Measurements from ENCODE around the gene SACM1L.

The SACM1L gene

GRCh38 chr3:45762647-45763302 lies 73.6 kb downstream of the SACM1L start:
- ChIA-PET CTCF (interaction anchor here (0.8 to 6.1 kb wide), 6 partner anchors 18 to 616 kb away, joined by 3 to 30 read pairs (median 9); partner anchors contain the start of gene SLC6A20), POLR2A (no interaction called here)
- H3K36me3 ChIP-seq (ENCODE audit: control insufficient read depth in 2 of 2, insufficient read depth in 1 of 2, low read length in 2 of 2): no peaks in the 10 kb centered on the region
- no peak for TF ChIP-seq GFI1B (tag by site-specific recombination; IDR thresholded peaks at IDR 0.05)
- TF ChIP-seq RBAK (tag by site-specific recombination; IDR thresholded peaks at IDR 0.05): no peak
- no peak for TF ChIP-seq ZNF585B (tag by site-specific recombination; IDR thresholded peaks at IDR 0.05)
- TF ChIP-seq INSM2 (tag by site-specific recombination; IDR thresholded peaks at IDR 0.05): no peak
- TF ChIP-seq SP3 (tag by site-specific recombination; IDR thresholded peaks at IDR 0.05): no peak
- TF ChIP-seq ZFP69B (tag by site-specific recombination; IDR thresholded peaks at IDR 0.05): no peak
- no peak for TF ChIP-seq SP2 (tag by site-specific recombination; IDR thresholded peaks at IDR 0.05)
- TF ChIP-seq PRDM4 (tag by site-specific recombination; IDR thresholded peaks at IDR 0.05): no peak
- TF ChIP-seq OVOL3 (tag by site-specific recombination; IDR thresholded peaks at IDR 0.05): no peak
- TF ChIP-seq ZNF449 (tag by site-specific recombination; IDR thresholded peaks at IDR 0.05): no peak
- no peak for TF ChIP-seq ZNF530 (tag by site-specific recombination; IDR thresholded peaks at IDR 0.05; ENCODE audit: low read depth)
- no peak for TF ChIP-seq FEZF1 (tag by site-specific recombination; IDR thresholded peaks at IDR 0.05)
- no peak for TF ChIP-seq ZNF366 (tag by site-specific recombination; conservative IDR thresholded peaks at IDR 0.05)
- TF ChIP-seq KLF17 (tag by site-specific recombination; IDR thresholded peaks at IDR 0.05): no peak
- TF ChIP-seq ZBTB6 (tag by site-specific recombination; IDR thresholded peaks at IDR 0.05): no peak
- no peak overlapping the region for H3K27ac ChIP-seq (ENCODE audit: extremely low read depth, low read depth, low read length)
- no peaks in the 10 kb centered on the region for H3K4me1 ChIP-seq (ENCODE audit: control insufficient read depth, insufficient read depth, low read length)
- H3K4me3 ChIP-seq (ENCODE audit: low read depth, low read length): no peak overlapping the region
- H3K9me3 ChIP-seq (ENCODE audit: control insufficient read depth, insufficient read depth, low read depth, low read length): no peaks in the 10 kb centered on the region

- no peaks in the 10 kb centered on the region for H3K4me1 ChIP-seq (ENCODE audit: control insufficient read depth, insufficient read depth, low read length)
- TF ChIP-seq HIC1 (tag by site-specific recombination; IDR thresholded peaks at IDR 0.05) (no peak), ELK4 (IDR thresholded peaks at IDR 0.05; ENCODE audit: borderline replicate concordance, low read depth, low read length) (no peak), ZNF37A (tag by site-specific recombination; IDR thresholded peaks at IDR 0.05) (no peak), ZNF350 (tag by site-specific recombination; IDR thresholded peaks at IDR 0.05) (no peak), ZNF521 (tag by site-specific recombination; IDR thresholded peaks at IDR 0.05) (no peak), MEIS1 (CRISPR knock-in tag; IDR thresholded peaks at IDR 0.05; ENCODE audit: borderline replicate concordance) (no peak), ZNF785 (tag by site-specific recombination; IDR thresholded peaks at IDR 0.05) (no peak), ZNF514 (tag by site-specific recombination; IDR thresholded peaks at IDR 0.05) (no peak), ZXDB (tag by site-specific recombination; IDR thresholded peaks at IDR 0.05) (no peak), ZNF549 (tag by site-specific recombination; IDR thresholded peaks at IDR 0.05) (no peak)
- POLR2A ChIA-PET: no interaction called here
- CTCF ChIA-PET: interaction anchor here (1.3 to 6.1 kb wide), 3 partner anchors 33 to 315 kb away, joined by 3 to 30 read pairs (median 17); partner anchors contain the start of gene SLC6A20
- H3K36me3 ChIP-seq (ENCODE audit: control insufficient read depth in 2 of 2, insufficient read depth in 1 of 2, low read length in 2 of 2): no peaks in the 10 kb centered on the region
- no peaks in the 10 kb centered on the region for H3K9me3 ChIP-seq (ENCODE audit: control insufficient read depth, insufficient read depth, low read depth, low read length)
- H3K27ac ChIP-seq (ENCODE audit: extremely low read depth, low read depth, low read length): no peak overlapping the region
- no peak overlapping the region for H3K4me3 ChIP-seq (ENCODE audit: low read depth, low read length)
These were observed 74.1 kb downstream of the SACM1L start for GRCh38 chr3:45763303-45763675.

Measured in HEK293 (cell line).